GM19324 (cell line): ENCODE measurements around the gene PCNX3.
"Not testable (repeated sequence)": the region's sequence is repeated elsewhere in the genome, so short reads cannot be mapped to it uniquely, and the experiment has no call there.

Experiments
- ATAC-seq: cut with Tn5 transposase; IDR thresholded peaks from one replicate; pipeline ENCODE4 v1.9.1; 2021; ENCODE audit warnings: mild to moderate bottlenecking, moderate library complexity; ENCODE audit not compliant: unreplicated experiment, low FRiP score

The PCNX3 gene

GRCh38 chr11:65637032-65637557 lies 21.5 kb downstream of the PCNX3 start:
- no peak for ATAC-seq

- ATAC-seq, result peak; percentile 35
These were observed 22.3 kb downstream of the PCNX3 start, which contains the start of gene SIPA1 for GRCh38 chr11:65637794-65638419. TSS of gene SIPA1 (plus strand) at chr11:65638101. CDS start at chr11:65640922, 2,821 bp downstream.

- ATAC-seq, result not testable (repeated sequence)
These were observed 23.6 kb downstream of the PCNX3 start for GRCh38 chr11:65639228-65639597.

- ATAC-seq, result peak; percentile 34
These were observed 24.3 kb downstream of the PCNX3 start for GRCh38 chr11:65639623-65640482.

GRCh38 chr11:65640483-65641296 lies 25.1 kb downstream of the PCNX3 start:
- no peak for ATAC-seq

- ATAC-seq, result no peak
These were observed 25.9 kb downstream of the PCNX3 start for GRCh38 chr11:65641297-65642013.

GRCh38 chr11:65642014-65642671 lies 26.6 kb downstream of the PCNX3 start:
- no peak for ATAC-seq

GRCh38 chr11:65643971-65644370 lies 28.4 kb downstream of the PCNX3 start:
- no peak for ATAC-seq

- ATAC-seq, result no peak
These were observed 29.3 kb downstream of the PCNX3 start for GRCh38 chr11:65644837-65645236.

GRCh38 chr11:65645710-65646109 lies 30.1 kb downstream of the PCNX3 start:
- ATAC-seq, result no peak

GRCh38 chr11:65646288-65646957 lies 30.8 kb downstream of the PCNX3 start:
- no peak for ATAC-seq

GRCh38 chr11:65646958-65647701 lies 31.6 kb downstream of the PCNX3 start:
- no peak for ATAC-seq

GRCh38 chr11:65648997-65649493 lies 33.5 kb downstream of the PCNX3 start:
- no peak for ATAC-seq

GRCh38 chr11:65649656-65650546 lies 34.3 kb downstream of the PCNX3 start:
- no peak for ATAC-seq

GRCh38 chr11:65650547-65651338 lies 35.2 kb downstream of the PCNX3 start:
- no peak for ATAC-seq

- ATAC-seq, result no peak
These were observed 35.7 kb downstream of the PCNX3 start for GRCh38 chr11:65651339-65651588.
